ENCODE measurements around the gene MTA2.
A peak's percentile ranks its signal among the peaks of the same experiment; 100 is the strongest.
"Not testable (repeated sequence)": the region's sequence is repeated elsewhere in the genome, so short reads cannot be mapped to it uniquely, and the experiment has no call there.

MTA2 gene

GRCh38 chr11:62592146-62592815 lies 9.4 kb downstream of the MTA2 start:
- DNase-seq (ENCODE audit: low read depth) = no peak

GRCh38 chr11:62591448-62592145 lies 10.1 kb downstream of the MTA2 start, which contains the start of gene TUT1:
Gene TUT1 (minus strand): TSS chr11:62591523. CDS start chr11:62591485, 38 bp downstream.
- peak; percentile 92 for DNase-seq (ENCODE audit: low read depth)

GRCh38 chr11:62588966-62589637 lies 12.6 kb downstream of the MTA2 start:
- no peak for DNase-seq (ENCODE audit: low read depth)

GRCh38 chr11:62585356-62585755 lies 16.3 kb downstream of the MTA2 start:
- DNase-seq (ENCODE audit: low read depth) = not testable (repeated sequence)

GRCh38 chr11:62581735-62582134 lies 19.9 kb downstream of the MTA2 start:
- not testable (repeated sequence) for DNase-seq (ENCODE audit: low read depth)

- DNase-seq (ENCODE audit: low read depth) = no peak
Observed at GRCh38 chr11:62580959-62581715, 20.5 kb downstream of the MTA2 start.

DNA sequence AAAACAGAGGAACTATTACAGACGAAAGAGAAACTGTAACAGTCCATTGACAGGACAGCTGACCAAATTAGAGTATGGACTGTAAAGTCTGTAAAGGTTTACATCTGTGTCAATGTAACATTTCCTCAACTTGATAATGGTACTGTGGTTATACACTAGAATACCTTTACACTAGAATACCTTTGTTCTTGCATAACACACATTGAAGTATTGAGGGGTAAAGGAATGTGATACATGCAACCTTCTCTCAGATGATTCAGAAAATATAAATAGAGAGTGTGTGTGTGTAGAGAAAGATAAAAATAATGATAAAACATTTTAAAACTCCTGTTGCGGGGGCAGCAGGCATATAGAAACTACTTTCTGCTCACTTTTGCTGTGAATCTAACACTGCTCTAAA lies 22.4 kb downstream of the MTA2 start:
- DNase-seq (ENCODE audit: low read depth) = no peak

DNA sequence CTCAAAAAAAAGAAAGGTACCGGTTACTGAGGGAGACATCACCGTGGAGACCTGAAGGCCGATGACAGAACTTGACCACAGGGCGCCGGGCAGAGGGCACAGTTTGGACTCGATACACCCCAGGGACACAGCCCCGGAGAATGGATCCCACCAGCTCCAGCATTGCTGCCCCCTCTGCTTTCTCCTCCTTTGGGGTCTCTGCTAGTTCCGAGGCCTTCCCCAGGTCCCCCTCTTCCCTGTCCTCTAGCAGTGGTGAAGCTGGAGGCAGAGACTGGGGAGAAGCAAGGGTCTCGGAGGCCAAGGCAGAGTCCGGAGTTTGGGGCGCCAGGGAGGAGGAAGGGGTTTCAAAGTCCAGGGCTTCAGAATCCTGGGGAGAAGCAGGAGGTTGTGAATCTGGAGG lies 23.1 kb downstream of the MTA2 start:
- DNase-seq (ENCODE audit: low read depth) = no peak

DNA sequence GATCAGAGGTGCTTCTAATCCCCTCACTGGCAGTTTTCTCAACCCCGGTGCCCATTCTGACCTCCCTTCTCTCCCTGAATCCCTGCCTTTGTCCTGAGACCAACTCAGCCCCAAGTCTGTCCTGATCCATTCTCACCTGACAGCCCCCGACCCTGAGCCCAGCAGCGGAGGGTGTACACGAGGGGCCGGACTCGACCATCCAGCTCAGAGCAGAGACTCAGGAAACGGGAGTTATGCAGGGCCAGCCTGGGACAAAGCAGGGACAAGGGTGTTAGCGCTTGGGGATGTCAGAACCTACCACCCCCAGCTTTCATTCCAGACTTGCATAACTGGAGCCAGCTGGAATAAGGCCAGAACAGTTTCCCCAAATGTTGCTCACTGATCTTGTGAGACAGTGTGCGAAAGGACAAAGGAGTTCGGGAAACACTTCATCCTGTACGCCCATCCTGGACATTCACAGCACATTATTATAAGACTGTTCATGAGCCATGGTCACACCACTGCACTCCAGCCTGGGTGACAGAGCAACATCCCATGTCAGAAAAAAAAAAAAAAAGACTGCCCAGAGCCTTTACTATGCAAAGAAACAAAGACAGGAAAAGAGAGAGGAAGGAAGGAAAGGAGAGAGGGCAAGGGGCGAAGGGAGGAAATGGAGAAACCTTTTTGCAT lies 24.5 kb downstream of the MTA2 start:
- DNase-seq (ENCODE audit: low read depth) = no peak

DNA sequence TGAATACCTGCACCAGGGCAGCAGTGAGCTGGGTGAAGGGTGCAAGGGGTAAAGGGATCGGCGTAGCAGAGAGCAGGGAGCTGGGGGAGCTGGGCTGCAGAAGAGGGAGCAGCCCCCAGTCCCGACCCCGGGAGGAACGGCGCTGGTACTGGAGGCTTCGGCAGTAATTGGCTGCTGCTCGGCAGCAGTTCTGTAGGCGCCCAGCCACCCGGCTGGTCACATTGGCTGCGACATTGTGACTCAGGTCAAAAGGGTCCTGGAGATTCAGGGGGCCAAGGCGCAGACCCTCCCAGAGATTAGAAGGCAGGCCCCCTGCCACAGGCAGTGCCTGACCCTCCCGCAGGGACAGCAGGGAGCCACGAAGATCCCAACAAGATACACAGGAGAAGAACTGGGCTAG lies 25.8 kb downstream of the MTA2 start:
- no peak for DNase-seq (ENCODE audit: low read depth)

GRCh38 chr11:62575156-62575555 lies 26.5 kb downstream of the MTA2 start:
- no peak for DNase-seq (ENCODE audit: low read depth)

DNA sequence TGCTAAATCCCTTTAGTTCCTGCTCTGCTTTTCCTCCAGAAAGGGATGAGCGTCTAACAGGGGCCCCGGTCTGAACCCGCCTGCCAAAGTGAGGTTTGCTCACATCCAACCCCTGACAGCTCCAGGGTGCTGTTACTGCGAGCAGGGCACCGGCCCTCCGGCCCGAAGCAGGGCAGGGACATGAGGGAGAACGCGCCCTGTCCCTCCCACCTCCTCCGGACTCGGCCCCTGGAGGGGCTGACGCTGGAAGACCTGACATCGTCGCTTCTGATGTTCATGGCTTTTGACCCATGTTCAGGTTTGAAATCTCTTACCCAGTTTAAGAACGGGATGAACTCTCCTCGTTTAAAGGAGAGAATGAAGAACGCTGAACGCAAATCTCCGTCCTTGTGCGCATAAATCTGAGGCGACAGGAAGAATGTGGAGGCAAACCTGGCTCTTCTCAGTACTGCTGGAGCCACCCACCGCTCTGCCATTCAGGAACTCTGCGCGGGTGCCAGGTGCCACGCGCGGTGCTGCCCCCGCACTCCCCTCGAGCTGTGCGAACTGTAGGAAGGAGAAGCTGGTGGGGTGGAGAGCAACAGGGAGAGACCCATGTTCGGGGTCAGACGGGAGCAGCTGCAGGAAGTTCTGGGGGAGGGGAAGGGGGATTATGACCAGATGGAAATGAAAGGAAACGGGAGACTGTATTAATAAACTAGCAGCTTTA lies 27.1 kb downstream of the MTA2 start:
- no peak for DNase-seq (ENCODE audit: low read depth)

- DNase-seq (ENCODE audit: low read depth) = peak; percentile 95
Observed at GRCh38 chr11:62573592-62574362, 27.9 kb downstream of the MTA2 start, which contains the start of gene EEF1G. Gene EEF1G (minus strand): TSS chr11:62573891. CDS start chr11:62573842, 49 bp downstream.

- DNase-seq (ENCODE audit: low read depth) = no peak
Observed at GRCh38 chr11:62573006-62573591, 28.6 kb downstream of the MTA2 start.

GRCh38 chr11:62572431-62572830 lies 29.2 kb downstream of the MTA2 start:
- DNase-seq (ENCODE audit: low read depth) = no peak

GRCh38 chr11:62571493-62571892 lies 30.2 kb downstream of the MTA2 start:
- not testable (repeated sequence) for DNase-seq (ENCODE audit: low read depth)

GRCh38 chr11:62570903-62571302 lies 30.8 kb downstream of the MTA2 start:
- not testable (repeated sequence) for DNase-seq (ENCODE audit: low read depth)

DNA sequence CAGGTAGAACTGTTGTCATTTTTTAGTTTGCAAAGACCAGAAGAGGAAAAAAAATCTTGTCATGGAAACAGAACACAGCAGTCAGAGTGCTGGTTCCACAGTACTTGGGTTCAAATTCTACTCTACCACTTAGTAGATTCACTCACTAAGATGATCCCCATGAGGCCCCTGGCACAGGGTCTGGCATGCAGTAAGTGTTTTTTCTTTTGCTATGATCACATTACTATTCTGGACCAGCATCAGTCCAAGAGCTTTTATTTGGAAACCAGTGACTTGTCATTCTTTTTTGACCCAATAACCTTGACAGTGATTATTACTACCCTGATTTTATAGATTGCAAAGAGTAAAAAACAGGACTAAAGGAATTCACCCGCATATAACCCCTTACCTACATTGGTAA lies 32.1 kb downstream of the MTA2 start:
- DNase-seq (ENCODE audit: low read depth) = no peak

DNA sequence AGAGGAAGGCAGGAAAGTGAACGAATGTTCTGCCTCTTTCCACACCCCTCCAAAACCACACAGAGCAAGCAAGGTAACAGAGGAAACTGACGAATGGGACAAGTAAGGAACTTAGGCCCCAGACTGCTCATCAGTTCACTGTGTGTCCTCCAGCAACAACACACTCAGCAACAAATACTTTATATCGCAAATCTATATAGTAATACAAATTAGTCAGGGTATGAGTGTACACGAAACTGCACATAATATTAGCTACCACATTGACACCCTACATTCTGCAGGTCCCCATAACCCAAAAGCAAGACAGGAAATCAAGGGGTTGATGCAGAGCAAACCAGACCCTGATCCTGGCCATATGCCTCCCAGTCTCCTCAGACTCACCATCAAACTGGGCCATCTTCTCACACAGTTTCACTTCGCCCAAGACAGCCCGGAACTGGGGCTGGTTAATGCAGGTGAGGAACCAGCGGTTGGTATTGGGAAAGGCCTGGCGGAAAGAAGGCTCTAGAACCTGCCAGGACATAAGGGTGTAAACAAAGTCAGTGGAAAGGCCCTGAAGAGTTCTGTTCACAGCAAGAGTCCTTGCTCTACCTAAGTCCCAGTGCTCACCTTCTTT lies 34.5 kb downstream of the MTA2 start:
- DNase-seq (ENCODE audit: low read depth) = no peak

All from activated T-cell treated with anti-CD3 and anti-CD28 coated beads for 1 hour (primary cell).